PC-3 (cell line): ENCODE measurements around the gene MED15. TPM values are rescaled to one million over a fixed set of nuclear protein-coding genes. Genes with fewer than 3 reads are reported as not detected.

Experiments
- ATAC-seq: fragments of 200-7000 bp; cut with Tn5 transposase; 2 replicates; pipeline ENCODE4 v1.9.1; 2020; ENCODE audit warnings: mild to moderate bottlenecking, moderate library complexity
- BruUV-seq: library from RNA; stranded (reverse); fragments of 400-500 nt; replicated peaks from 2 replicates; lab custom pipeline; 2021; lab: Mats Ljungman, UMichigan
- CTCF ChIA-PET: fragments of 300-600 bp; sonication (Branson Sonifier 250); formaldehyde crosslinking; loops from one replicate; lab custom pipeline; 2022; ENCODE audit warnings: antibody characterized with exemption; lab: Charles Lee
- POLR2A ChIA-PET: fragments of 300-600 bp; sonication (Branson Sonifier 250); formaldehyde crosslinking; loops from one replicate; lab custom pipeline; 2022; ENCODE audit warnings: antibody characterized with exemption; ENCODE audit not compliant: unreplicated experiment; lab: Charles Lee
- DNase-seq: peaks from one replicate; pipeline ENCODE4 v3.0.0-alpha.2; 2015
- H2AFZ ChIP-seq: fragments of 300-600 bp; sonication (generic); 2 replicates; pipeline ENCODE4 v1.6.0; 2016; ENCODE audit warnings: antibody characterized with exemption, low read length
- H3F3A ChIP-seq: fragments of 300-600 bp; sonication (generic); one replicate; pipeline ENCODE4 v1.6.0; 2017; ENCODE audit warnings: antibody characterized with exemption, low read length, control low read depth, mild to moderate bottlenecking; ENCODE audit not compliant: unreplicated experiment
- H3K27ac ChIP-seq: fragments of 300-600 bp; sonication (generic); 2 replicates; pipeline ENCODE4 v1.5.1; 2016; ENCODE audit warnings: mild to moderate bottlenecking, low read length
- H3K27me3 ChIP-seq: fragments of 300-600 bp; sonication (generic); 2 replicates; pipeline ENCODE4 v1.6.1; 2016; ENCODE audit warnings: low read length, mixed read lengths
- H3K36me3 ChIP-seq: fragments of 300-600 bp; sonication (generic); 2 replicates; pipeline ENCODE4 v1.6.1; 2016; ENCODE audit warnings: low read depth, mixed run types, low read length, mixed read lengths
- H3K4me1 ChIP-seq: fragments of 300-600 bp; sonication (generic); 2 replicates; pipeline ENCODE4 v1.5.1; 2016; ENCODE audit warnings: low read length; ENCODE audit not compliant: insufficient read depth
- H3K4me2 ChIP-seq: fragments of 300-600 bp; sonication (generic); 2 replicates; pipeline ENCODE4 v1.6.0; 2016; ENCODE audit warnings: low read length
- H3K4me3 ChIP-seq: fragments of 300-600 bp; sonication (generic); 2 replicates; pipeline ENCODE4 v1.5.1; 2016; ENCODE audit warnings: mild to moderate bottlenecking, low read length, mixed read lengths
- H3K79me2 ChIP-seq: fragments of 300-600 bp; sonication (generic); 2 replicates; pipeline ENCODE4 v1.6.1; 2017; ENCODE audit warnings: low read length, mixed read lengths
- H3K9ac ChIP-seq: fragments of 300-600 bp; sonication (generic); 2 replicates; pipeline ENCODE4 v1.6.0; 2016; ENCODE audit warnings: mild to moderate bottlenecking, low read length
- H3K9me2 ChIP-seq: fragments of 300-600 bp; sonication (generic); replicated peaks from 2 replicates; pipeline ENCODE4 v1.6.1; 2016; ENCODE audit warnings: mixed run types, low read length, mixed read lengths
- H3K9me3 ChIP-seq: fragments of 300-600 bp; sonication (generic); 2 replicates; pipeline ENCODE4 v1.6.1; 2016; ENCODE audit warnings: low read length, mixed read lengths
- H4K20me1 ChIP-seq: fragments of 300-600 bp; sonication (generic); 2 replicates; pipeline ENCODE4 v1.6.1; 2016; ENCODE audit warnings: low read length, mixed read lengths
- EZH2 ChIP-seq: fragments of 300-600 bp; sonication (generic); IDR thresholded peaks from one replicate; pipeline ENCODE4 v1.6.1; 2017; ENCODE audit warnings: antibody characterized with exemption, mild to moderate bottlenecking, low read length; ENCODE audit not compliant: unreplicated experiment
- EZH2phosphoT487 ChIP-seq: fragments of 300-600 bp; sonication (generic); IDR thresholded peaks from 2 replicates; pipeline ENCODE4 v1.6.1; 2018; ENCODE audit warnings: mild to moderate bottlenecking, antibody characterized with exemption, low read length, borderline replicate concordance
- intact Hi-C: fragments of 100-400 bp; cut with micrococcal nuclease; formaldehyde crosslinking; loops from 2 replicates; pipeline ENCODE4 v1.9.0; 2023
- total RNA-seq: library from RNA; depleted of rRNA; stranded (reverse); fragments of >200 nt; gene quantifications from 2 replicates; pipeline ENCODE4 v1.2.3, GENCODE V29; 2014
- TF ChIP-seq, protein P1 (sequence below): fragments of 300-600 bp; sonication (generic); conservative IDR thresholded peaks from 2 replicates; pipeline ENCODE4 v1.5.1; 2017; ENCODE audit warnings: antibody characterized with exemption, low read depth, mild to moderate bottlenecking, low read length

MED15 gene
- total RNA-seq, 1 experiment from 2014 or later = 55.9 TPM

DNA sequence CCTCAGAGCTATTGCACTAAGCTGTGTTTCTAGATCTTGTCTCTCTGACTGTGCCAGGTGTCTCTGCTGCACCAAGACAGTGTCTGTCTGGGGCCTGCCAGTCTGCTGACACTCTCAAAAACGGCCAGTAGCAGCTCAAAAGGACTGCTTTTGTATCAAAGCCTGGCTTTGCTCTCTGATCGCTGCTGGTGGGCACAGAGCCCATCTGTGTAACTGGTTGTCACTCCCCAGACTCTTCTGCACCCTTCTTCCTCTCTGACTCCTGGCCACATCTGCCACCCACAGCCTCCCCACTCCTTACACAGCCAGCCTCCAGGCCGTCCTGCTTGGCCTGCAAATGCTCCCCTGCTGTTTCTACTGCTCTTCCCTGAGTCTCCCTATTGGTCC, 26.5 kb downstream of the MED15 start:
- POLR2A ChIA-PET = no interaction called here
- H3K9me3 ChIP-seq = no peaks in the 10 kb centered on the region
- no peak overlapping the region for H2AFZ ChIP-seq
- intact Hi-C loops = loop anchor here (5.0 kb wide), 1 partner anchor 37 kb away; the partner anchor contains the start of gene KLHL22
- DNase-seq = no peak
- no peaks in the 10 kb centered on the region for H4K20me1 ChIP-seq
- no peaks in the 10 kb centered on the region for H3K9me2 ChIP-seq
- CTCF ChIA-PET = no interaction called here
- peaks cover 16% of the 10 kb centered on the region; the same call in 1 of the 2 replicates for H3K36me3 ChIP-seq
- BruUV-seq = no TSS peak
- no peak overlapping the region for H3K27ac ChIP-seq
- no peaks in the 10 kb centered on the region for H3K27me3 ChIP-seq
- ATAC-seq = no peak
- no peak overlapping the region for H3K4me3 ChIP-seq
- H3F3A ChIP-seq = peaks cover 3% of the 10 kb centered on the region
- H3K9ac ChIP-seq = no peak overlapping the region
- peaks cover 72% of the 10 kb centered on the region for H3K79me2 ChIP-seq
- H3K4me2 ChIP-seq = no peak overlapping the region
- peaks cover 33% of the 10 kb centered on the region for H3K4me1 ChIP-seq
- TF ChIP-seq, protein P1, sequence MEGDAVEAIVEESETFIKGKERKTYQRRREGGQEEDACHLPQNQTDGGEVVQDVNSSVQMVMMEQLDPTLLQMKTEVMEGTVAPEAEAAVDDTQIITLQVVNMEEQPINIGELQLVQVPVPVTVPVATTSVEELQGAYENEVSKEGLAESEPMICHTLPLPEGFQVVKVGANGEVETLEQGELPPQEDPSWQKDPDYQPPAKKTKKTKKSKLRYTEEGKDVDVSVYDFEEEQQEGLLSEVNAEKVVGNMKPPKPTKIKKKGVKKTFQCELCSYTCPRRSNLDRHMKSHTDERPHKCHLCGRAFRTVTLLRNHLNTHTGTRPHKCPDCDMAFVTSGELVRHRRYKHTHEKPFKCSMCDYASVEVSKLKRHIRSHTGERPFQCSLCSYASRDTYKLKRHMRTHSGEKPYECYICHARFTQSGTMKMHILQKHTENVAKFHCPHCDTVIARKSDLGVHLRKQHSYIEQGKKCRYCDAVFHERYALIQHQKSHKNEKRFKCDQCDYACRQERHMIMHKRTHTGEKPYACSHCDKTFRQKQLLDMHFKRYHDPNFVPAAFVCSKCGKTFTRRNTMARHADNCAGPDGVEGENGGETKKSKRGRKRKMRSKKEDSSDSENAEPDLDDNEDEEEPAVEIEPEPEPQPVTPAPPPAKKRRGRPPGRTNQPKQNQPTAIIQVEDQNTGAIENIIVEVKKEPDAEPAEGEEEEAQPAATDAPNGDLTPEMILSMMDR = no peak
- TF ChIP-seq EZH2phosphoT487 = no peak
- no peak for TF ChIP-seq EZH2

- CTCF ChIA-PET = no interaction called here
- no peak overlapping the region for H2AFZ ChIP-seq
- peaks cover 74% of the 10 kb centered on the region for H3K79me2 ChIP-seq
- no peak for DNase-seq
- no peaks in the 10 kb centered on the region for H3K9me2 ChIP-seq
- POLR2A ChIA-PET = no interaction called here
- intact Hi-C loops = no loop called here
- H3K27ac ChIP-seq = no peak overlapping the region
- no peaks in the 10 kb centered on the region for H3K27me3 ChIP-seq
- no peak overlapping the region for H3K4me3 ChIP-seq
- BruUV-seq = no TSS peak
- no peak for ATAC-seq
- no peak overlapping the region for H3K9ac ChIP-seq
- peaks cover 8% of the 10 kb centered on the region for H3K4me1 ChIP-seq
- no peaks in the 10 kb centered on the region for H3K9me3 ChIP-seq
- TF ChIP-seq EZH2 (no peak), EZH2phosphoT487 (no peak)
- TF ChIP-seq, protein P1 = no peak
- peaks cover 18% of the 10 kb centered on the region; the same call in 1 of the 2 replicates for H3K36me3 ChIP-seq
- no peaks in the 10 kb centered on the region for H4K20me1 ChIP-seq
- H3F3A ChIP-seq = no peaks in the 10 kb centered on the region
- no peak overlapping the region for H3K4me2 ChIP-seq
Observed at GRCh38 chr22:20536590-20537324, 29.3 kb downstream of the MED15 start.

- Histone ChIP-seq H3K9me3 (no peaks in the 10 kb centered on the region), H3K27me3 (no peaks in the 10 kb centered on the region), H3K79me2 (peaks cover 74% of the 10 kb centered on the region), H3K36me3 (peaks cover 22% of the 10 kb centered on the region; the same call in 1 of the 2 replicates), H4K20me1 (no peaks in the 10 kb centered on the region), H2AFZ (no peak overlapping the region), H3K27ac (no peak overlapping the region), H3K4me2 (no peak overlapping the region), H3K4me1 (peaks cover 3% of the 10 kb centered on the region), H3F3A (no peaks in the 10 kb centered on the region), H3K9ac (no peak overlapping the region), H3K9me2 (no peaks in the 10 kb centered on the region), H3K4me3 (no peak overlapping the region)
- ATAC-seq (no peak), DNase-seq (no peak)
- intact Hi-C loops = no loop called here
- TF ChIP-seq EZH2 = no peak
- TF ChIP-seq EZH2phosphoT487 = no peak
- TF ChIP-seq, protein P1 = no peak
- ChIA-PET CTCF (no interaction called here), POLR2A (no interaction called here)
- BruUV-seq = no TSS peak
Observed at GRCh38 chr22:20537325-20537756, 29.9 kb downstream of the MED15 start.
